NT2/D1 (cell line): ENCODE results near the gene TLL1.

ENCODE experiments used
- DNase-seq: peaks from one replicate; pipeline ENCODE4 v3.0.0-alpha.2; 2011; ENCODE audit warnings: low read depth, low spot score
- H3K27me3 ChIP-seq: 2 replicates; pipeline ENCODE4 v1.6.0; 2011; ENCODE audit warnings: mild to moderate bottlenecking; ENCODE audit not compliant: insufficient read length, insufficient read depth
- H3K36me3 ChIP-seq: 2 replicates; pipeline ENCODE4 v1.6.1; 2011; ENCODE audit warnings: mild to moderate bottlenecking, low read length, mixed read lengths; ENCODE audit not compliant: insufficient read depth, insufficient read length
- H3K4me1 ChIP-seq: 2 replicates; pipeline ENCODE4 v1.5.1; 2011; ENCODE audit not compliant: insufficient read depth, insufficient read length
- H3K4me3 ChIP-seq: 2 replicates; pipeline ENCODE4 v1.5.1; 2011; ENCODE audit warnings: low read depth; ENCODE audit not compliant: insufficient read length
- H3K9ac ChIP-seq: 2 replicates; pipeline ENCODE4 v1.6.0; 2011; ENCODE audit warnings: low read depth; ENCODE audit not compliant: insufficient read length
- H3K9me3 ChIP-seq: 2 replicates; pipeline ENCODE4 v1.5.1; 2011; ENCODE audit warnings: mild to moderate bottlenecking, low read length; ENCODE audit not compliant: insufficient read depth
- SUZ12 ChIP-seq: IDR thresholded peaks from 2 replicates; pipeline ENCODE4 v1.6.1; 2011; ENCODE audit not compliant: insufficient read length, insufficient read depth; ENCODE audit errors: extremely low read depth
- YY1 ChIP-seq: IDR thresholded peaks from 2 replicates; pipeline ENCODE4 v1.6.1; 2011; ENCODE audit not compliant: insufficient read length, insufficient read depth
- ZNF274 ChIP-seq: IDR thresholded peaks from 2 replicates; pipeline ENCODE4 v1.6.1; 2011; ENCODE audit warnings: mild to moderate bottlenecking, low read depth, low read length

Gene TLL1

DNA sequence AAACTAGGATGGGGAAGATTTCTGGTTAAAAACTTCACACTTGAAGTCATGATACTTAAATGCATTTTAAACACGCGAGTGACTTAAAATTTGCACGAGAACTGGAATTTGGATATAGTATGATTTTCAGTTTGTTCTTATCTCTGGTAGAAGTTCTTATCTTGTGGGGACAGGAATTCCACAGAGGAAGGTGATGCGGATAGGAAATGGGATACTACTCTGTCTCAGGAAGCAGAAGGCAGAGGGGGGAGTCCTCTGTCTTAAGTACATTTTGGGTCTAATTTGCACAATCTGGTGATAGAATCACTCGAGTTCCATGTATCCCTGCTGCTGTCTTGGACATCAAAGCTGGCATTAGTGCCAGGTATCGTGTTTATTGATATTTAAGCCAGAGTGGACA, 53.3 kb downstream of the TLL1 start:
- H3K4me1 ChIP-seq: no peaks in the 10 kb centered on the region
- H3K9ac ChIP-seq: no peak overlapping the region
- no peaks in the 10 kb centered on the region for H3K9me3 ChIP-seq
- no peaks in the 10 kb centered on the region for H3K27me3 ChIP-seq
- DNase-seq: no peak
- no peaks in the 10 kb centered on the region for H3K36me3 ChIP-seq
- H3K4me3 ChIP-seq: no peak overlapping the region
- TF ChIP-seq YY1 (no peak), ZNF274 (no peak), SUZ12 (no peak)

DNA sequence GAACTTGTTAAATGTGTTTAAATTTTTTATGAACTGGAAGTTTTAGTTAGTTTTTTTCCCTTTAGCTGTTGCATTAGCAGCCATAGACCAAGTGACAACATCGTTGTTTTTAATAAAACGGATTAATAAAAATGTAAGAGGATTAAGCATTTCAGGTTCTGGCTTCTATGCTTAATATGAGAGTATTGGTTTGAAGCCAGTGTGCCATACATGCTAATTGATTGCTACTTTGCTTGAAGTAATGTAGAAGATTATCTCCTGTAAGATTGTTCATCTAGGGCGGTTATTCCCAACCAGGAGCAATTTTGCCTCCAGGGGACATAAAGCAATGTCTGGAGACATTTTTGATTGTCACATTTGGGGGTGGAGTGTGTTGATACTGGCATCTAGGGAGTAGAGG, 54.3 kb downstream of the TLL1 start:
- Histone ChIP-seq H3K36me3 (no peaks in the 10 kb centered on the region), H3K9ac (no peak overlapping the region), H3K4me3 (no peak overlapping the region), H3K4me1 (no peaks in the 10 kb centered on the region), H3K9me3 (no peaks in the 10 kb centered on the region), H3K27me3 (no peaks in the 10 kb centered on the region)
- DNase-seq: no peak
- TF ChIP-seq ZNF274: no peak

DNA sequence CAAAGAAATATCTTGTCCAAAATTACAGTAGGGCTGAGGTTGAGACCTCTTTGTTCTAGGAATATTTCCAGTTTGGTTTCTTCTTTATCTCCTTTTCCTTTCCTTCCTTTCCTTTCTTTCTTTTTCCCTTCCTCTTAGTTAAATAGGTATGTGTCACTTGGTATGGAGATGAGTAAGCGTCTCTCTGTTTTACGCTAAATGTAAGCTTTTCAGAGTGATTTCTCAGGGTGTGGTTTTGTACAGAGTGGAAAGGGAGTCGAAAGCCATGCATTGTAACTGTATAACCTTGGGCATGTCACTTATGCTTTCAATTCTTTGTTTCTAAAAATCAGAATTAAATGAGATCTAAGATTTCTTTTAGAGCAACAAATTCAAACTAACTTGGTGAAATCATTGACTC, 54.8 kb downstream of the TLL1 start:
- H3K36me3 ChIP-seq: no peaks in the 10 kb centered on the region
- H3K4me1 ChIP-seq: no peaks in the 10 kb centered on the region
- DNase-seq: no peak
- TF ChIP-seq YY1 (no peak), SUZ12 (no peak), ZNF274 (no peak)
- H3K27me3 ChIP-seq: no peaks in the 10 kb centered on the region
- no peaks in the 10 kb centered on the region for H3K9me3 ChIP-seq
- no peak overlapping the region for H3K9ac ChIP-seq
- no peak overlapping the region for H3K4me3 ChIP-seq

GRCh38 chr4:165928601-165929000, 55.6 kb downstream of the TLL1 start:
- Histone ChIP-seq H3K4me3 (no peak overlapping the region), H3K9ac (no peak overlapping the region), H3K9me3 (no peaks in the 10 kb centered on the region), H3K4me1 (no peaks in the 10 kb centered on the region), H3K36me3 (no peaks in the 10 kb centered on the region), H3K27me3 (no peaks in the 10 kb centered on the region)
- TF ChIP-seq YY1 (no peak), SUZ12 (no peak), ZNF274 (no peak)
- no peak for DNase-seq

DNA sequence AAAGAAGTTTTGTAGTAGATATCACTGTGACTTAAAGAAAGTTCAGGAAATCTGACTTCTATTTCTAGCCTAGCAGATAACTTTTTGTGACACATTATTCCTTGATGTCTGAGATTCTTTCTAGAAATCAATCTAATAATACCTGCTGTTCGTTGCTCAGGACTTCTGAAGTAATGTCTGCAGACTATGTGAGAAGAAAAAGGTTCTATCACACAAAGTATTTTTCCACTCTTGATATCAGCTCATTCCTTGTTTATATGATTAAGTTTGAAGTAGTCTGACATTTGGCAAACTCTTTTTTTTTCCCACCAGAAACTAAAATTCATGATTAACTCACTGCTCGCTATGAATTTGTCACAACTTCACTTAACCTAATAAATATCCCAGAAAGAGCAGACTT, 56.6 kb downstream of the TLL1 start:
- no peaks in the 10 kb centered on the region for H3K27me3 ChIP-seq
- no peaks in the 10 kb centered on the region for H3K4me1 ChIP-seq
- TF ChIP-seq YY1 (no peak), ZNF274 (no peak), SUZ12 (no peak)
- no peaks in the 10 kb centered on the region for H3K9me3 ChIP-seq
- no peaks in the 10 kb centered on the region for H3K36me3 ChIP-seq
- no peak overlapping the region for H3K4me3 ChIP-seq
- no peak overlapping the region for H3K9ac ChIP-seq
- DNase-seq: no peak

GRCh38 chr4:165931741-165932140, 58.7 kb downstream of the TLL1 start:
- TF ChIP-seq YY1 (no peak), ZNF274 (no peak), SUZ12 (no peak)
- Histone ChIP-seq H3K4me1 (no peaks in the 10 kb centered on the region), H3K9ac (no peak overlapping the region), H3K27me3 (no peaks in the 10 kb centered on the region), H3K9me3 (no peaks in the 10 kb centered on the region), H3K4me3 (no peak overlapping the region), H3K36me3 (no peaks in the 10 kb centered on the region)
- DNase-seq: no peak

DNA sequence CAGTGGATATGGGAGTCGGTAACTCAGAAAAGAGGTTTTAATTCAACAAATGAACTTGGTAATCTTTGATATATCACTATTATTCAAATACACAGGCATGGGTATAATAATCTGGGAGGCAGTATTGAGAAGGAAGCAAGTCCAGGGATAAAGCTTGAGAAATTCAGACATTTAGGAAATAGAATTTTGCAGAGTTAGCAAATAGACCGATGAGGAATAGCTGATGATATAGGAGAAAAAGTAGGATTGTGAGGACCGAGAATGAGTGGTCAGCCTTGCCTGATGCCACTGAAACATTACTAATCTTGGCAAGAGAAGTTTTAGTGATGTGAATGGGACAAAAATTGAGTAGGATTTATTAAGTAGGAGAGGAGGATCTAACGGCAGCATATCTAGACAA, 71.9 kb downstream of the TLL1 start:
- no peak for DNase-seq
- Histone ChIP-seq H3K4me1 (no peaks in the 10 kb centered on the region), H3K9ac (no peak overlapping the region), H3K36me3 (no peaks in the 10 kb centered on the region), H3K27me3 (no peaks in the 10 kb centered on the region), H3K4me3 (no peak overlapping the region), H3K9me3 (no peaks in the 10 kb centered on the region)
- no peak for TF ChIP-seq YY1
- no peak for TF ChIP-seq ZNF274
- TF ChIP-seq SUZ12: no peak

GRCh38 chr4:165945991-165946390, 73.0 kb downstream of the TLL1 start:
- Histone ChIP-seq H3K36me3 (no peaks in the 10 kb centered on the region), H3K9me3 (no peaks in the 10 kb centered on the region), H3K27me3 (no peaks in the 10 kb centered on the region), H3K4me1 (no peaks in the 10 kb centered on the region), H3K4me3 (no peak overlapping the region), H3K9ac (no peak overlapping the region)
- TF ChIP-seq YY1: no peak
- TF ChIP-seq SUZ12: no peak
- no peak for TF ChIP-seq ZNF274
- no peak for DNase-seq
